Natural killer cell (primary cell): ENCODE measurements around the gene SENP6. TPM values are rescaled to one million over a fixed set of nuclear protein-coding genes. Genes with fewer than 3 reads are reported as not detected.

ENCODE experiments used
- ATAC-seq, 3 donors: fragments of 150-1000 bp in 2 of 3; fragments of 200-7000 bp in 1 of 3; cut with Tn5 transposase; 1 replicate in 1 of 3; 2 replicates in 2 of 3; pipeline ENCODE4 v1.10.0; 2021; ENCODE audit warnings: mild to moderate bottlenecking in 2 of 3, moderate library complexity in 2 of 3
- DNase-seq, 2 donors: peaks; one replicate each; pipeline versions ENCODE4 v3.0.0 to v3.0.0-alpha.2; 2013 to 2021; ENCODE audit warnings: mixed read lengths in 1 of 2
- H3K27ac ChIP-seq: one replicate; pipeline ENCODE4 v1.5.1; 2013; ENCODE audit warnings: mild to moderate bottlenecking, low read length
- H3K27me3 ChIP-seq: one replicate; pipeline ENCODE4 v1.6.1; 2013; ENCODE audit warnings: low read length; ENCODE audit not compliant: control insufficient read depth, insufficient read depth
- H3K36me3 ChIP-seq: one replicate; pipeline ENCODE4 v1.6.1; 2013; ENCODE audit warnings: low read length; ENCODE audit not compliant: control insufficient read depth, insufficient read depth
- H3K4me1 ChIP-seq: one replicate; pipeline ENCODE4 v1.6.1; 2013; ENCODE audit warnings: low read length; ENCODE audit not compliant: control insufficient read depth, insufficient read depth
- H3K4me3 ChIP-seq: one replicate; pipeline ENCODE4 v1.5.1; 2013; ENCODE audit warnings: low read length
- H3K9me3 ChIP-seq: one replicate; pipeline ENCODE4 v1.6.1; 2013; ENCODE audit warnings: low read length; ENCODE audit not compliant: control insufficient read depth, insufficient read depth
- H3K27ac Mint-ChIP-seq, 2 donors: one replicate each; pipeline ENCODE4 v1.8.0; 2022; ENCODE audit warnings: mild to moderate bottlenecking in 2 of 2, mixed read lengths in 2 of 2, moderate library complexity in 1 of 2
- H3K27me3 Mint-ChIP-seq, 2 donors: one replicate each; pipeline ENCODE4 v1.8.0; 2022; ENCODE audit warnings: low read depth in 2 of 2, mixed read lengths in 2 of 2
- H3K36me3 Mint-ChIP-seq: one replicate; pipeline ENCODE4 v1.8.0; 2022; ENCODE audit warnings: mixed read lengths
- H3K4me1 Mint-ChIP-seq, 2 donors: one replicate each; pipeline ENCODE4 v1.8.0; 2022; ENCODE audit warnings: mixed read lengths in 2 of 2
- H3K4me3 Mint-ChIP-seq: one replicate; pipeline ENCODE4 v1.8.0; 2022; ENCODE audit warnings: mild to moderate bottlenecking, moderate library complexity, mixed read lengths
- H3K9me3 Mint-ChIP-seq, 2 donors: one replicate each; pipeline ENCODE4 v1.8.0; 2022; ENCODE audit warnings: mixed read lengths in 2 of 2
- WGBS: methylation state at CpG from one replicate; pipeline ENCODE4 v1.1.7; 2013; ENCODE audit warnings: missing lambda C conversion rate; ENCODE audit not compliant: insufficient coverage; 5-methylcytosine and 5-hydroxymethylcytosine counted together
- intact Hi-C: fragments of 100-400 bp; cut with micrococcal nuclease; formaldehyde crosslinking; loops from one replicate; pipeline ENCODE4 v1.14.2; 2022
- total RNA-seq, 4 donors: library from RNA; stranded (reverse); fragments of 120-200 nt in 1 of 4; gene quantifications; one replicate each; pipeline versions ENCODE4 v1.2.3 to v1.2.4, GENCODE V29; 2013 to 2022
- TF ChIP-seq, protein P1 (sequence below): fragments of 200-600 bp; IDR thresholded peaks from one replicate; pipeline ENCODE4 v1.8.0; 2022; ENCODE audit warnings: antibody characterized with exemption

SENP6 gene
- total RNA-seq, 3 donors from 2014 or later (not counting 1 experiment from before 2014, with no cell fraction given), result 102 to 117 (median 108) TPM

DNA sequence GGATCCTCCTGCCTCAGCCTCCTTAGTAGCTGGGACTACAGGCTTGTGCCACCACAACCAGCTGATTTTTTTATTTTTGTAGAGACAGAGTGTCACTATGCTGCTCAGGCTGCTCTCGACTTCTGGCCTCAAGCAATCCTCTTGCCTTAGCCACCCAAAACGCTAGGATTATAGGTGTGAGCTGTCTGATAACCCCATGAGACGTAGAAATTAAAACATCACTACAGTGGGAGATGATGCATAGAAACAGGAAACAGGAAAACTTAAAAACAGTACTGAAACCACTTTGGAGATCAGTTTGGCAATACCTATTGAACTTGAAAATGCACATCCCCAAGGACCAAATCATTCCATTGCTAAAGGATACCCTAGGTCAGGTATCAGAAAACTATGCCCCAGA, 10.8 kb downstream of the SENP6 start:
- no peak for DNase-seq

DNA sequence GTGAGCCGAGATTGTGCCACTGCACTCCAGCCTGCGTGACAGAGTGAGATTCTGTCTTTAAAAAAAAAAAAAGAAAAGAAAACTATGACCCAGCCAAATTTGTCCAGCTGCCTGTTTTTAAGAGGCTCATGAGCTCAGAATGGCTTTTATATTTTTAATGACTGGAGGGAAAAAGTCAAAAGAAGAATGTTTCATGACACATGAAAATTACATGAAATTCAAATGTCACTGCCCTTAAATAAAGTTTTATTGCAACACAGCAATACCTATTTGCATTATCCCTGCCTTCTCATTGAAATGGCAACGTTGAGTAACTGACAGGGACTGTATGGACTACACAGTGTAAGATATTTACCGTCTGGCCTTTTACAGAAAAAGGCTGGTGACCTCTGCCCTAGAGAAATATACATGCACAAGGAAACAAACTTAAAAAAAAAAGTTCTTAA, 11.4 kb downstream of the SENP6 start:
- TF ChIP-seq, protein P1, sequence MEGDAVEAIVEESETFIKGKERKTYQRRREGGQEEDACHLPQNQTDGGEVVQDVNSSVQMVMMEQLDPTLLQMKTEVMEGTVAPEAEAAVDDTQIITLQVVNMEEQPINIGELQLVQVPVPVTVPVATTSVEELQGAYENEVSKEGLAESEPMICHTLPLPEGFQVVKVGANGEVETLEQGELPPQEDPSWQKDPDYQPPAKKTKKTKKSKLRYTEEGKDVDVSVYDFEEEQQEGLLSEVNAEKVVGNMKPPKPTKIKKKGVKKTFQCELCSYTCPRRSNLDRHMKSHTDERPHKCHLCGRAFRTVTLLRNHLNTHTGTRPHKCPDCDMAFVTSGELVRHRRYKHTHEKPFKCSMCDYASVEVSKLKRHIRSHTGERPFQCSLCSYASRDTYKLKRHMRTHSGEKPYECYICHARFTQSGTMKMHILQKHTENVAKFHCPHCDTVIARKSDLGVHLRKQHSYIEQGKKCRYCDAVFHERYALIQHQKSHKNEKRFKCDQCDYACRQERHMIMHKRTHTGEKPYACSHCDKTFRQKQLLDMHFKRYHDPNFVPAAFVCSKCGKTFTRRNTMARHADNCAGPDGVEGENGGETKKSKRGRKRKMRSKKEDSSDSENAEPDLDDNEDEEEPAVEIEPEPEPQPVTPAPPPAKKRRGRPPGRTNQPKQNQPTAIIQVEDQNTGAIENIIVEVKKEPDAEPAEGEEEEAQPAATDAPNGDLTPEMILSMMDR, result no peak
- Histone ChIP-seq H3K4me3 (no peak overlapping the region), H3K27me3 (no peaks in the 10 kb centered on the region), H3K27ac (peak overlapping the region; percentile 31), H3K4me1 (peaks cover 25% of the 10 kb centered on the region), H3K9me3 (no peaks in the 10 kb centered on the region), H3K36me3 (peaks cover 3% of the 10 kb centered on the region)
- peaks cover 56 to 69% of the 10 kb centered on the region in 2 donors for H3K4me1 Mint-ChIP-seq
- intact Hi-C loops, result no loop called here
- H3K27me3 Mint-ChIP-seq, result no peaks in the 10 kb centered on the region
- DNase-seq (no peak), ATAC-seq (peak in 1 of 3 donors; percentile 32)
- H3K9me3 Mint-ChIP-seq, result no peaks in the 10 kb centered on the region
- peak overlapping the region; percentile 76 for H3K4me3 Mint-ChIP-seq
- 59% methylated on average over 4 of the region's 4 CpGs for WGBS
- H3K27ac Mint-ChIP-seq, result peak overlapping the region; percentile 17 to 77
- H3K36me3 Mint-ChIP-seq, result no peaks in the 10 kb centered on the region

More for the DNA sequence above, 10.8 kb downstream of the SENP6 start:
- H3K27ac Mint-ChIP-seq, result peak overlapping the region; percentile 17 to 77
- no peaks in the 10 kb centered on the region for H3K36me3 Mint-ChIP-seq
- TF ChIP-seq, protein P1, result no peak
- Histone ChIP-seq H3K36me3 (peaks cover 3% of the 10 kb centered on the region), H3K27me3 (no peaks in the 10 kb centered on the region), H3K4me3 (no peak overlapping the region), H3K4me1 (peaks cover 26% of the 10 kb centered on the region), H3K27ac (no peak overlapping the region), H3K9me3 (no peaks in the 10 kb centered on the region)
- ATAC-seq, result peak in 1 of 3 donors; percentile 14
- peak overlapping the region; percentile 60 for H3K4me3 Mint-ChIP-seq
- H3K27me3 Mint-ChIP-seq, result no peaks in the 10 kb centered on the region
- 58% methylated on average over 2 of the region's 3 CpGs for WGBS
- intact Hi-C loops, result no loop called here
- peaks cover 56 to 67% of the 10 kb centered on the region in 2 donors for H3K4me1 Mint-ChIP-seq
- H3K9me3 Mint-ChIP-seq, result no peaks in the 10 kb centered on the region

DNA sequence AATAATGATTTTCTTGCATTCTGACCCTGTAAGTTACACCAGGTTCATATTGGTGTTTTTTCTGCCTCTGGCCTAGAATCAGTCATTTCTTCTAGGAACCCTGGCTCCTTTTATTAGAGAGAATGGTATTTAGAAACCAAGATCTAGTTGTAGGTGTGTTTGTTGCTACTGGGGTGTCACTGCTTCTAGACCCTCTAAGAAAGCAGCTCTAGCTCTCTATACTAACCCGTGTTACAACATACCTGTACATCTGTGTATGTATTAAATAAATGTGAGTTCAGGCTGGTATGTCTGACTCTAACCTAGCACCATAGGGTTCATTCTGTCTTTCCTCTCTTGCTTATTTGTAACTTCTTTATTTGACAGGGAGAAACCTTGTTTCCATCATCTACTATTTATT, 16.8 kb downstream of the SENP6 start:
- WGBS, result no CpG with 5 or more reads among the region's 1 CpG
- H3K36me3 Mint-ChIP-seq, result no peaks in the 10 kb centered on the region
- Histone ChIP-seq H3K9me3 (no peaks in the 10 kb centered on the region), H3K27ac (no peak overlapping the region), H3K36me3 (peaks cover 2% of the 10 kb centered on the region), H3K4me3 (no peak overlapping the region), H3K27me3 (no peaks in the 10 kb centered on the region), H3K4me1 (peaks cover 22% of the 10 kb centered on the region)
- H3K27ac Mint-ChIP-seq, result peak overlapping the region in 1 of 2 donors; percentile 88
- ATAC-seq (no peak), DNase-seq (no peak)
- H3K9me3 Mint-ChIP-seq, result no peaks in the 10 kb centered on the region
- H3K4me3 Mint-ChIP-seq, result no peak overlapping the region
- intact Hi-C loops, result no loop called here
- H3K27me3 Mint-ChIP-seq, result no peaks in the 10 kb centered on the region
- TF ChIP-seq, protein P1, result no peak
- peaks cover 60 to 62% of the 10 kb centered on the region in 2 donors for H3K4me1 Mint-ChIP-seq
